Right cardiac atrium (tissue), 5 donors: ENCODE results near the gene EN2. TPM values are rescaled to one million over a fixed set of nuclear protein-coding genes. Genes with fewer than 3 reads are reported as not detected.

Experiments used
- ATAC-seq, 2 donors: fragments of 200-7000 bp; cut with Tn5 transposase; one replicate each; pipeline versions ENCODE4 v1.8.0 to v1.9.1; 2020; ENCODE audit warnings: moderate library complexity in 2 of 2, mild to moderate bottlenecking in 1 of 2
- DNase-seq, 3 donors: peaks; one replicate each; pipeline ENCODE4 v3.0.0-alpha.2; 2020
- H3K27ac ChIP-seq: one replicate; pipeline ENCODE4 v1.5.1; 2013; ENCODE audit warnings: mild to moderate bottlenecking, low read length, control low read depth, moderate library complexity
- H3K27me3 ChIP-seq: one replicate; pipeline ENCODE4 v1.6.1; 2013; ENCODE audit not compliant: control insufficient read depth, insufficient read depth
- H3K4me1 ChIP-seq: one replicate; pipeline ENCODE4 v1.6.1; 2013; ENCODE audit warnings: low read length; ENCODE audit not compliant: control insufficient read depth, insufficient read depth
- H3K4me3 ChIP-seq: one replicate; pipeline ENCODE4 v1.5.1; 2013; ENCODE audit warnings: low read length, control low read depth
- H3K9me3 ChIP-seq: one replicate; pipeline ENCODE4 v1.6.1; 2013; ENCODE audit warnings: low read length; ENCODE audit not compliant: control insufficient read depth
- WGBS: extraction: QIAGEN DNeasy Blood & Tissue Kit; methylation state at CpG from one replicate; pipeline ENCODE4 v1.1.7; 2013; 5-methylcytosine and 5-hydroxymethylcytosine counted together
- intact Hi-C, 4 donors: fragments of 100-400 bp; cut with DNase I; formaldehyde crosslinking; loops; one replicate each; pipeline versions ENCODE4 v1.11.0 to v1.14.0; 2022 to 2023
- polyA plus RNA-seq: library from polyadenylated mRNA; stranded (reverse); fragments of 200-250 nt; gene quantifications from one replicate; pipeline ENCODE4 v1.2.3, GENCODE V29; 2013
- total RNA-seq, 4 donors: library from RNA; stranded (reverse); fragmentation: NEBNext Ultra II Directional; extraction: Animal tissue kit (Norgen Biotek cat#: 25700); gene quantifications; one replicate each; pipeline ENCODE4 v1.2.1, GENCODE V29; 2021
- donor health status: healthy with polysubstance abuse.
- donor health status: DM: no; HTN: yes; CAD: no.
- donor health status: DM: no; HTN: no; CAD: no.
- donor health status: DM: no; HTN: yes; CAD: no; lungs with severe emphysema.
- donor health status: DM: yes; HTN: yes; CAD: no.

Gene EN2
- total and polyA plus RNA-seq, 5 donors = 0.11 to 0.35 (median 0.16) TPM; not detected in 2

DNA sequence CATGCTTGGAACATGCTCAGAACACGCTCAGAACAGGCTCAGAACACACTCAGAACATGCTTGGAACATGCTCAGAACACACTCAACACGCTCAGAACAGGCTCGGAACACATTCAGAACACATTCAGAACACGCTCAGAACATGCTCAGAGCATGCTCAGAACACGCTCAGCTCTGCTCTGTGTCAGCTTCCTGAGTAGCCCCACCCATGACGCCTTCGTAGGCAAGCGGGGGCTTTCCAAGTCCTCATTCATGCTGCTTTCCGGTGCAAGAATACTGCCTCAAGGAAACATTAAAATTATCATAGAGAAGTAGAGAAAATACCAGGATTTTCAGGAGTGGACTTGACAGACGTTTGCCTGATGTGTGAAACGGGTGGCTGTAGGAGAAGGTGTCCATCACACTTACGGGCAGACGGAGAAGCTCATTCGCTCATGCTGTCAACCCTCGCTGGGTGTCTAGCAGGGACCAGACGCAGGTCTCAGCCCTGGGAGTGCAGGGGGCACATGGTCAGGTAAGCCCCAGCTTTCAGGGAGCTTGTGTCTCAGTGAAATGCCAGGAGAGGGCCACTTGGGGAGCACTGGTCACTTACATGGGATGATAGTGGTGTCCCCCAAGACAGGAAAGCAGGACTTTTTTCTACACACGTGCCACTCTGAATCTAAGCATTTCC, 24.7 kb downstream of the EN2 start:
- Histone ChIP-seq H3K27me3 (no peaks in the 10 kb centered on the region), H3K27ac (peak overlapping the region; percentile 39), H3K4me1 (no peaks in the 10 kb centered on the region), H3K4me3 (no peak overlapping the region), H3K9me3 (no peaks in the 10 kb centered on the region)
- WGBS = 57% methylated on average over 17 of the region's 17 CpGs
- intact Hi-C loops = no loop called here
- no peak for DNase-seq
- ATAC-seq = peak in 1 of 2 donors; percentile 43

- Histone ChIP-seq H3K4me3 (no peak overlapping the region), H3K27ac (no peak overlapping the region), H3K4me1 (no peaks in the 10 kb centered on the region), H3K27me3 (no peaks in the 10 kb centered on the region), H3K9me3 (no peaks in the 10 kb centered on the region)
- ATAC-seq (no peak), DNase-seq (no peak)
- 30% methylated on average over 13 of the region's 13 CpGs for WGBS
- intact Hi-C loops = no loop called here
Measured at GRCh38 chr7:155483245-155483644, 25.3 kb downstream of the EN2 start.

DNA sequence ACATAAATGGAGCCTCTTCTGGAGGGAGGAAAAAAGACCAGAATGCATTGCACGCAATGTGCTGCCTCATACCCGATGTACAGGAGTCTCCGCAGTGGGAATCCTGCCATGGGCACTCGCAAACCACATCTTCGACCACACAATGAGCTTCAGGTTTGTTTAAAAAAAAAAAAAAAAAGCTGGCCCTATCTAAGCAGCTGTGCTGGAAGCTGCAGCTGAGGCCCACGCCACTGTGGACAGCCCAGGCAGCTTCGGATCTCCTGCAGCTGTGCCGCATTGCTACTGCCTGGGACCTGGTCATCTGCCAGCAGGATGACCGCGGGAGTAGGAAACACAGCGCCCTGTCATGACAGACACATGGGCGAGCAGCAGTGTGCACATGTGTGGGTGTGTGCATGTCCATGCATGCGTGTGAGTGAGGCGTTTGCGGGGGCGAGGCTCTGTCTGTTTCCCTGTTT, 26.0 kb downstream of the EN2 start:
- Histone ChIP-seq H3K27ac (no peak overlapping the region), H3K9me3 (no peaks in the 10 kb centered on the region), H3K27me3 (no peaks in the 10 kb centered on the region), H3K4me1 (no peaks in the 10 kb centered on the region), H3K4me3 (no peak overlapping the region)
- ATAC-seq (no peak), DNase-seq (no peak)
- 48% methylated on average over 16 of the region's 16 CpGs for WGBS
- intact Hi-C loops = no loop called here

- Histone ChIP-seq H3K9me3 (no peaks in the 10 kb centered on the region), H3K27ac (no peak overlapping the region), H3K27me3 (no peaks in the 10 kb centered on the region), H3K4me3 (no peak overlapping the region), H3K4me1 (no peaks in the 10 kb centered on the region)
- intact Hi-C loops = no loop called here
- DNase-seq = no peak
- ATAC-seq = no peak
- WGBS = 90% methylated on average over 23 of the region's 23 CpGs
Measured at GRCh38 chr7:155484483-155485399, 26.8 kb downstream of the EN2 start.

DNA sequence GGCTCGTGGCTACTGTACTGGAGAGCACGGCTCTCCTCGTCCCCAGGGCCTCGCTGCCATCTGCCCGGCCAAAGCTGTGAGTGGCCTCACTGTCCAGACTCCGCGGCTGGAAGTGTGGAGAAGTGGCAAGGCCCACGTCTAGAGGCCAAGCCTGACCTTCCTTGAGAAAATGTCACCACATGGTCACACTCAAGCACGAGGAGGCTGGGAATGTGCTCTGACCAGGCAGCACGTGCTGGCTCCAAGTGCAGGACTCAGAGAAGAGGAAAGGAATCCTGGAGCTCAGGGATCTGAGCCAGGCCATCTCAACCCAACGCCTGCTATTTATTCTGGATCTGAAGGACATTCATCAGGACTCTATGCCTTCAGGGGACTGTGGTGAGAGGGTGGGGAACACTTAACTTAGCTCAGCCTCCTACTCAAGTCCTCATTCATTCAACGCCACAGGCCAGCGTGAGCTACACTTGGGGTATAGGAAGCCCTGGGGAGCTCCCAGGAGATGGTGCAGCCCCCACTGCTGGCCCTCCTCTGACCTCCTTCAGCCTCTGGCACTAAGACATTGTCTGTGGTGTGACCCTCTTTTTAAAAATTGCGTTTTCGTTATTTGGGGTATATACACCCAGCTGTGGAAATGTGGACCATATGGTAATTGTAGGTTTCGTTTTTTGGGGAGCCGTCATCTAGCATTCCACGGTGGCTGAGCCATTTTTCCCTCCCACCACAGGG, 29.0 kb downstream of the EN2 start:
- DNase-seq (no peak), ATAC-seq (no peak)
- no peaks in the 10 kb centered on the region for H3K27me3 ChIP-seq
- 82% methylated on average over 18 of the region's 18 CpGs for WGBS
- no peak overlapping the region for H3K27ac ChIP-seq
- intact Hi-C loops = no loop called here
- no peak overlapping the region for H3K4me3 ChIP-seq
- no peaks in the 10 kb centered on the region for H3K4me1 ChIP-seq
- no peaks in the 10 kb centered on the region for H3K9me3 ChIP-seq

GRCh38 chr7:155487509-155488482, 29.9 kb downstream of the EN2 start:
- ATAC-seq = no peak
- Histone ChIP-seq H3K4me3 (no peak overlapping the region), H3K27ac (no peak overlapping the region), H3K27me3 (no peaks in the 10 kb centered on the region), H3K4me1 (no peaks in the 10 kb centered on the region), H3K9me3 (no peaks in the 10 kb centered on the region)
- 87% methylated on average over 31 of the region's 31 CpGs for WGBS
- intact Hi-C loops = no loop called here
- DNase-seq = no peak

DNA sequence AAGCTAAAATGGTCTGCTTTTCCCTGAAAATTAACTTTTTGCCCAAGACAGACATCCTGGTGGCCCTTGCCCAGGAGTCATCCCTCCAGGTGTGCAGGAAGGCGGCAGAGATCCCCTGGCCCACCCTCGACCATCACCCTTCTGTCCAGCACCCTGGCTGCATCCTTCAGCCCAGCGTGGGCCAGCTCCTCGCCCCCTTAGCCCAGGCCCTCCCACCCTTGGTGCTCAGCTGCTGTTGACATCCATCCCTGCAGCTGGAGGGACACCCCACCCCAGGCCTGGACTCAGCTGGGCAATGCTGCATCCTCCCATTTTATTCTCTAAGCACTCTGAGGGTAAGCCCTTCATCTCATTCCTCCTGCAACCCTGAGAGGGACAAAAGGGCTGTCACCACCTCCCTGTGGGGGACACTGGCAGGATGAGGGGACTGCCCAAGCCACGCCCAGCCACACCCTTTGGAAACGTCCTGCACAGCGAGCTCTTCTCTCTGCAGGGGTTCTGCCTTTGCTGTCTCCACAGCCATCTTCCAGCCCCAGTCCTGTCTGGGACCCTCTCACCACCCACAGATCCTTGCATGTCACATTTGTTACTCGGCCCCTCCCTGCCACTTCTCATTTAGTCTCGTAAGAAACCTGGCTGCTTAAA, 30.7 kb downstream of the EN2 start:
- Histone ChIP-seq H3K27ac (no peak overlapping the region), H3K4me3 (no peak overlapping the region), H3K27me3 (no peaks in the 10 kb centered on the region), H3K9me3 (no peaks in the 10 kb centered on the region), H3K4me1 (no peaks in the 10 kb centered on the region)
- DNase-seq (no peak), ATAC-seq (no peak)
- WGBS = 56% methylated on average over 9 of the region's 9 CpGs
- intact Hi-C loops = no loop called here

- 68% methylated on average over 20 of the region's 20 CpGs for WGBS
- Histone ChIP-seq H3K4me3 (no peak overlapping the region), H3K4me1 (no peaks in the 10 kb centered on the region), H3K27me3 (no peaks in the 10 kb centered on the region), H3K27ac (no peak overlapping the region), H3K9me3 (no peaks in the 10 kb centered on the region)
- intact Hi-C loops = no loop called here
- DNase-seq (no peak), ATAC-seq (no peak)
Measured at GRCh38 chr7:155489158-155489840, 31.4 kb downstream of the EN2 start.

GRCh38 chr7:155489862-155490696, 32.1 kb downstream of the EN2 start:
- H3K27ac ChIP-seq = no peak overlapping the region
- 51% methylated on average over 32 of the region's 32 CpGs for WGBS
- DNase-seq (peak in 1 of 3 donors; percentile 74), ATAC-seq (peak; percentile 65 to 72)
- H3K4me3 ChIP-seq = peak overlapping the region; percentile 34
- H3K27me3 ChIP-seq = no peaks in the 10 kb centered on the region
- no peaks in the 10 kb centered on the region for H3K9me3 ChIP-seq
- no peaks in the 10 kb centered on the region for H3K4me1 ChIP-seq
- intact Hi-C loops = no loop called here
